A673 (cell line): ENCODE results near the gene SSH2. TPM values are rescaled to one million over a fixed set of nuclear protein-coding genes. Genes with fewer than 3 reads are reported as not detected.
"Not testable (repeated sequence)": the region's sequence is repeated elsewhere in the genome, so short reads cannot be mapped to it uniquely, and the experiment has no call there.

Experiments
- BruUV-seq: library from RNA; stranded (reverse); fragments of 400-500 nt; replicated peaks from 2 replicates; lab custom pipeline; 2021; lab: Mats Ljungman, UMichigan
- CTCF ChIA-PET: fragments of 300-600 bp; sonication (Branson Sonifier 250); formaldehyde crosslinking; loops from one replicate; lab custom pipeline; 2022; ENCODE audit warnings: antibody characterized with exemption; lab: Charles Lee
- POLR2A ChIA-PET: fragments of 300-600 bp; sonication (Branson Sonifier 250); formaldehyde crosslinking; loops from one replicate; lab custom pipeline; 2022; ENCODE audit warnings: antibody characterized with exemption; ENCODE audit not compliant: low non-redundant PET; lab: Charles Lee
- DNase-seq: peaks from one replicate; pipeline ENCODE4 v3.0.0-alpha.2; 2015; ENCODE audit warnings: low spot score
- H3K27ac ChIP-seq: fragments of 200-600 bp; sonication (generic); 2 replicates; pipeline ENCODE4 v1.5.1; 2016; ENCODE audit warnings: mixed run types, low read depth, mild to moderate bottlenecking, mixed read lengths, antibody characterized with exemption, low read length; ENCODE audit not compliant: poor library complexity, severe bottlenecking
- H3K27me3 ChIP-seq: fragments of 200-600 bp; sonication (generic); replicated peaks from 2 replicates; pipeline ENCODE4 v1.6.1; 2017; ENCODE audit warnings: mixed run types, low read depth, mild to moderate bottlenecking, mixed read lengths, antibody characterized with exemption, low read length; ENCODE audit not compliant: insufficient read depth, poor library complexity
- H3K36me3 ChIP-seq: fragments of 200-600 bp; sonication (generic); 2 replicates; pipeline ENCODE4 v1.6.1; 2016; ENCODE audit warnings: mixed run types, mild to moderate bottlenecking, mixed read lengths, antibody characterized with exemption, low read length; ENCODE audit not compliant: insufficient read depth, poor library complexity, severe bottlenecking
- H3K4me1 ChIP-seq: fragments of 200-600 bp; sonication (generic); 2 replicates; pipeline ENCODE4 v1.6.1; 2017; ENCODE audit warnings: mixed run types, mild to moderate bottlenecking, mixed read lengths, antibody characterized with exemption, low read length; ENCODE audit not compliant: insufficient read depth, poor library complexity, severe bottlenecking
- H3K4me3 ChIP-seq: fragments of 200-600 bp; sonication (generic); 2 replicates; pipeline ENCODE4 v1.5.1; 2016; ENCODE audit warnings: low read depth, mixed run types, mild to moderate bottlenecking, mixed read lengths, low read length; ENCODE audit not compliant: poor library complexity, severe bottlenecking
- H3K9me3 ChIP-seq: fragments of 200-600 bp; sonication (generic); 2 replicates; pipeline ENCODE4 v1.6.1; 2016; ENCODE audit warnings: mixed run types, low read depth, mild to moderate bottlenecking, mixed read lengths, antibody characterized with exemption, low read length; ENCODE audit not compliant: poor library complexity, severe bottlenecking
- EZH2 ChIP-seq: fragments of 200-600 bp; sonication (generic); IDR thresholded peaks from 2 replicates; pipeline ENCODE4 v1.6.1; 2017; ENCODE audit warnings: borderline replicate concordance, low read depth, mild to moderate bottlenecking, mixed read lengths, antibody characterized with exemption, low read length; ENCODE audit not compliant: poor library complexity, severe bottlenecking
- intact Hi-C: fragments of 100-400 bp; cut with micrococcal nuclease; formaldehyde crosslinking; loops from one replicate; pipeline ENCODE4 v1.10.0; 2022; ENCODE audit not compliant: unreplicated experiment
- total RNA-seq: library from RNA; stranded (reverse); gene quantifications from 2 replicates; pipeline ENCODE4 v1.2.3, GENCODE V29; 2021
- TF ChIP-seq, protein P1 (sequence below): fragments of 300-800, 200-600 bp; sonication (generic); conservative IDR thresholded peaks from 2 replicates; pipeline ENCODE4 v1.5.1; 2017; ENCODE audit warnings: low read depth, mild to moderate bottlenecking, antibody characterized with exemption, low read length, moderate library complexity, mixed read lengths

The SSH2 gene
- total RNA-seq, 1 experiment from 2014 or later: 75.5 TPM

DNA sequence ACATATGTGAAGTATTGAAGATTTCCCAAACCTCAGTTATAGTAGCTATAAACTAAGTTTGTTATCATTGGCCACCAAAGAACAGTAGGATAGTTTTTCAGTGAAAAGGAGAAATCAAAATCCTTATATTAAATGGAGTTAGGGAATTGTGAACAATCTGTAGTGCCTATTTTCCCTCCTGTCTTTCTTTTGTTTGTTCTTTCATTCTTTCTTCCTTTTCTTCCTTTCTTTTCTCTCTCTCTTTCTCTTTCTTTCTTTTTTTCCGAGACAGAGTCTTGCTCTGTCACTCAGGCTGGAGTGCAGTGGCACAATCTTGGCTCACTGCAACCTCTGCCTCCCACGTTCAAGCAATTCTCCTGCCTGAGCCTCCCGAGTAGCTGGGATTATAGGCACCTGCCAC is 48.8 kb downstream of the SSH2 start:
- H3K4me1 ChIP-seq: peaks cover 39% of the 10 kb centered on the region
- BruUV-seq: no TSS peak
- TF ChIP-seq EZH2: no peak
- TF ChIP-seq, protein P1, sequence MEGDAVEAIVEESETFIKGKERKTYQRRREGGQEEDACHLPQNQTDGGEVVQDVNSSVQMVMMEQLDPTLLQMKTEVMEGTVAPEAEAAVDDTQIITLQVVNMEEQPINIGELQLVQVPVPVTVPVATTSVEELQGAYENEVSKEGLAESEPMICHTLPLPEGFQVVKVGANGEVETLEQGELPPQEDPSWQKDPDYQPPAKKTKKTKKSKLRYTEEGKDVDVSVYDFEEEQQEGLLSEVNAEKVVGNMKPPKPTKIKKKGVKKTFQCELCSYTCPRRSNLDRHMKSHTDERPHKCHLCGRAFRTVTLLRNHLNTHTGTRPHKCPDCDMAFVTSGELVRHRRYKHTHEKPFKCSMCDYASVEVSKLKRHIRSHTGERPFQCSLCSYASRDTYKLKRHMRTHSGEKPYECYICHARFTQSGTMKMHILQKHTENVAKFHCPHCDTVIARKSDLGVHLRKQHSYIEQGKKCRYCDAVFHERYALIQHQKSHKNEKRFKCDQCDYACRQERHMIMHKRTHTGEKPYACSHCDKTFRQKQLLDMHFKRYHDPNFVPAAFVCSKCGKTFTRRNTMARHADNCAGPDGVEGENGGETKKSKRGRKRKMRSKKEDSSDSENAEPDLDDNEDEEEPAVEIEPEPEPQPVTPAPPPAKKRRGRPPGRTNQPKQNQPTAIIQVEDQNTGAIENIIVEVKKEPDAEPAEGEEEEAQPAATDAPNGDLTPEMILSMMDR: no peak
- intact Hi-C loops: no loop called here
- H3K36me3 ChIP-seq: no peaks in the 10 kb centered on the region
- no peak overlapping the region for H3K4me3 ChIP-seq
- DNase-seq: no peak
- no peak overlapping the region for H3K27ac ChIP-seq
- ChIA-PET CTCF (no interaction called here), POLR2A (no interaction called here)
- no peaks in the 10 kb centered on the region for H3K9me3 ChIP-seq
- no peaks in the 10 kb centered on the region for H3K27me3 ChIP-seq

DNA sequence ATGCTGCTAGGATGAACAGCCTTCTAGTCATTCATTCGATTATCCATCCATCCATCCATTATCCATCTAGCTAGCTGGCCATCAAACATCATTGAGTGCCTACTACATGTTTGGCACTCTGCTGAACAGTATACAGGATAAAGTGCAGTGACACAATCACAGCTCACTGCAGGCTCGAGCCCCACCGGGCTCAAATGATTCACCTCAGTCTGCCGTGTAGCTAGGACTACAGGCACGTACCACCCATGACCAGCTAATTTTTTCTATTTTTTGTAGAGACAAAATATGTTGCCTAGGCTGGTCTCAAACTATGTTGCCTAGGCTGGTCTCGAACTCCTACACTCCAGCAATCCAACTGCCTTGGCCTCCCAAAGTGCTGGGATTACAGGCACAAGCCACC is 50.0 kb downstream of the SSH2 start:
- no TSS peak for BruUV-seq

DNA sequence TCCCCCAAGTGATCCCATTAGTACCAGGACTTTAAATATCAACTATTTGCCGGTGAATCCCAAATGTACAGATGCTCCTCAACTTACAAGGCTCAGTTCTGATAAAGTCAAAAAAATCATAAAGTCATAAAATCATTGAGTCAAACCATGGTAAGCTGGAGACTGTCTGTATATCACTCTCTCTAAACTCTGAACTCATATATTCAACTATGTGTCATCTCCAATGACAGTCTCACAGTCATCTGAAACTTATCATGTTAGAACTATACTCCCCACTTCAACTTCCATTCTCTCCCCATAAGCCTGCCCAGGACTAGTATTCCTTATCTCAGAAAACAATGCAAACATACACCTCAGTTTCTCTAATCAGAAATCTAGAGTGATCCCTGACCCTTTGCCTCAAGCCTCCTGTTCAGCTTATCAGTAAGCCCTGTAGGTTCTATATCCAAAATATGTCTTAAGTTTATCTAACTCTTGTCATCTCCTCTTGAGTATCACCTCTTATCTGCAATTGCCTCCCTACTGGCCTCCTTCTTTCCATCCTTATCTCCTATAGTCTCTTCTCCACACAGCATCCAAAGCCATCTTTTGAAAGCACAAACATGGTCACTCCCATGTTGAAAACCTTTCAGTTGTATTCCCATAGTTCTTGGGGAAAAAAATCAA is 55.0 kb downstream of the SSH2 start:
- no peak overlapping the region for H3K27ac ChIP-seq
- no peaks in the 10 kb centered on the region for H3K27me3 ChIP-seq
- peaks cover 18% of the 10 kb centered on the region for H3K4me1 ChIP-seq
- no peak for TF ChIP-seq EZH2
- TF ChIP-seq, protein P1: no peak
- no peak for DNase-seq
- POLR2A ChIA-PET: no interaction called here
- BruUV-seq: no TSS peak
- H3K4me3 ChIP-seq: no peak overlapping the region
- peaks cover 3% of the 10 kb centered on the region for H3K9me3 ChIP-seq
- CTCF ChIA-PET: no interaction called here
- no peaks in the 10 kb centered on the region for H3K36me3 ChIP-seq
- intact Hi-C loops: no loop called here

More for the DNA sequence above, 50.0 kb downstream of the SSH2 start:
- Histone ChIP-seq H3K27ac (no peak overlapping the region), H3K36me3 (no peaks in the 10 kb centered on the region), H3K27me3 (no peaks in the 10 kb centered on the region), H3K9me3 (peaks cover 3% of the 10 kb centered on the region), H3K4me3 (no peak overlapping the region), H3K4me1 (peaks cover 36% of the 10 kb centered on the region)
- ChIA-PET POLR2A (no interaction called here), CTCF (interaction anchor here (0.6 kb wide), 1 partner anchor 744 kb away, joined by 3 read pairs; no protein-coding TSS in a partner anchor)
- DNase-seq: no peak
- TF ChIP-seq, protein P1: no peak
- no peak for TF ChIP-seq EZH2
- intact Hi-C loops: no loop called here

DNA sequence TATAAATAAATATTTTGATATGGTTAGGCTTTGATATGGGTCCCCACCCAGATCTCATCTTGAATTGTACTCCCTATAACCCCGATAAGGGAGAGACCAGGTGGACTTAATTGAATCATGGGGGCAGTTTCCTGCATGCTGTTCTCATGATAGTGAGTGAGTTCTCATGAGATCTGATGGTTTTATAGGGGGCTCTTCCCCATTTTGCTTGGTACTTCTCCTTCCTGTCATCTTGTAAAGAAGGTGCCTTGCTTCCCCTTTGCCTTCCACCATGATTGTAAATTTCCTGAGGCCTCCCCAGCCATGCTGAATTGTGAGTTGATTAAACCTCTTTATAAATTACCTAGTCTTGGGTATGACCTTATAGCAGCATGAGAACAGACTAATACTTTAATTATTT is 55.7 kb downstream of the SSH2 start:
- H3K9me3 ChIP-seq, POLR2A ChIA-PET, CTCF ChIA-PET, H3K4me3 ChIP-seq, BruUV-seq, DNase-seq, H3K27ac ChIP-seq, H3K27me3 ChIP-seq, H3K36me3 ChIP-seq, intact Hi-C loops: not testable (repeated sequence)
- H3K4me1 ChIP-seq: peaks cover 25% of the 10 kb centered on the region
